Measurements from ENCODE around the gene TYW1. TPM values are rescaled to one million over a fixed set of nuclear protein-coding genes. Genes with fewer than 3 reads are reported as not detected.
"Not testable (repeated sequence)": the region's sequence is repeated elsewhere in the genome, so short reads cannot be mapped to it uniquely, and the experiment has no call there.

Gene TYW1
- total RNA-seq, 1 donor = 17.4 TPM

DNA sequence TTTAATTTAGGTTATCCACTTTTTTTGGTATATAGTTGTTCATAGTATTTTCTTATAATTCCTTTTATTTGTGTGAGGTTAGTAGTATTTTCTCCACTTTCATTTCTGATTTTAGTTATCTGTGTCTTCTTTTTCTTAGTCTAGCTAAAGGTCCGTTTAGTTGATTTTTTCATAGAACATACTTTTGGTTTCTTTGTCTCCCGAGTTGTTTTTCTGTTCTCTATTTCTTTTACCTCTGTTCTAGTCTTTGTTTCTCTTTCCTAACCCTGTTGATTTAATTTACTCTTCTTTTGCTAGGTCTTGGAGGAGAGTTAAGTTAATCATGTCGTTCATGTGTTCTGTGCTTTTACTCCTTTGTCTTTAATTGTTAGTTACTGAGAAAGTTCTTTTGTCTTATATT, 174.5 kb downstream of the TYW1 start:
- not testable (repeated sequence) for H3K4me3 ChIP-seq (ENCODE audit: low read length); H3K4me1 ChIP-seq (ENCODE audit: insufficient read depth, low read length); H3K9me3 ChIP-seq (ENCODE audit: low read depth, low read length); H3K27me3 ChIP-seq (ENCODE audit: insufficient read depth, low read length)

DNA sequence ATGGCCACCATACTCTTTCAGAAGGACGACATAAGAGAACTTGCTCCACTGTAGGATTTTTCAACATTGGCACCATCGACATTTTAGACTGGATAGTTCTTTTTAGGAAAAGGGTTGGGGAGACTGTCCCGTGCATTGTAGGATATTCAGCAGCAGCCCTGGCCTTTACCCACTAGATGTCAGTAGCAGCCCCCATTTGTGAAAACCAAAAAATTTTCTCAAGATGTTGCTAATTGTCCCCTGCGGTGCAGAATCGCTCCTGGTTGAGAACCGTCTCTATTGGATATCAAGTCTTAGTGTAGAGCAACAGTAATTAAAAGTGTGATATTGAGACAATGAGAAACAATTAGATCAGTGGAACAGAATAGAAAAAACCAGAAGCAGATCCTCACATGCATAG, 180.1 kb downstream of the TYW1 start:
- H3K9me3 ChIP-seq (ENCODE audit: low read depth, low read length); H3K27me3 ChIP-seq (ENCODE audit: insufficient read depth, low read length); H3K4me3 ChIP-seq (ENCODE audit: low read length); H3K4me1 ChIP-seq (ENCODE audit: insufficient read depth, low read length): not testable (repeated sequence)

DNA sequence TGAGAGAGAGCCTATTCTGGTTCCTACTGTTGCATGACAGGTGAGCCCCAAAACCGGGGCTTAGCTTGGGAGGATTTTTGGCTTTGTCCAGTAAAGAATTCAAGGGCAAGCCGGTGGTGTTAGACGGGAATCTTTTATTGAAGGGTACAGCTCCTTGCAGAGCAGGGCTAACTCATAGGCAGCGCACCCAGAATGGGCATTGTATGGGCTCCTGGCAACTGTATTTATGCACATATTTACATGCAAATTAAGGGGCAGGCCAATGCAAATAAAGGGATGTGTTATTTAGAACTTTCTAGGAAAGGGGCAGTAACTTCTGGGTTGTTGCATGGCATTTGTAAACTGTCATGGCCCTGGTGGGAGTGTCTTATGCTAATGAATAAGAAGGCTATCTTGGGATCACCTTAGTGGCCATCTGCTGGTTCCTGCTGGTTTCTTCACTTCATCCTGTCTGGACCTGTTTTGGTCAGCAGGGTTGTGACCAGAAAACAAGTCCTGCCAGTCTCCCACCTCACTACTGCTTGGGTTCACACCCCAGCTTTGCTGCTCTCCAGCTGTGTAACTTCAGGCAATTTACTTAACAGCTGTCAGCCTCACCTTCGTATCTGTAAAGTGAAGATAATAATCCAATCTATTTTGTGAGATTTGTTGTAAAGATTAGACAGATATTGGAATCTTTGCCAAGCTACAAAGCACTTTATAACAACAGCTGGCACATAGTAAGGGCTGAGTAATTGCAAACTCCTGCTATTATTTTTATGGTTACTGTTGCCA, 182.5 kb downstream of the TYW1 start:
- H3K27me3 ChIP-seq (ENCODE audit: insufficient read depth, low read length); H3K4me1 ChIP-seq (ENCODE audit: insufficient read depth, low read length); H3K9me3 ChIP-seq (ENCODE audit: low read depth, low read length); H3K4me3 ChIP-seq (ENCODE audit: low read length): not testable (repeated sequence)

DNA sequence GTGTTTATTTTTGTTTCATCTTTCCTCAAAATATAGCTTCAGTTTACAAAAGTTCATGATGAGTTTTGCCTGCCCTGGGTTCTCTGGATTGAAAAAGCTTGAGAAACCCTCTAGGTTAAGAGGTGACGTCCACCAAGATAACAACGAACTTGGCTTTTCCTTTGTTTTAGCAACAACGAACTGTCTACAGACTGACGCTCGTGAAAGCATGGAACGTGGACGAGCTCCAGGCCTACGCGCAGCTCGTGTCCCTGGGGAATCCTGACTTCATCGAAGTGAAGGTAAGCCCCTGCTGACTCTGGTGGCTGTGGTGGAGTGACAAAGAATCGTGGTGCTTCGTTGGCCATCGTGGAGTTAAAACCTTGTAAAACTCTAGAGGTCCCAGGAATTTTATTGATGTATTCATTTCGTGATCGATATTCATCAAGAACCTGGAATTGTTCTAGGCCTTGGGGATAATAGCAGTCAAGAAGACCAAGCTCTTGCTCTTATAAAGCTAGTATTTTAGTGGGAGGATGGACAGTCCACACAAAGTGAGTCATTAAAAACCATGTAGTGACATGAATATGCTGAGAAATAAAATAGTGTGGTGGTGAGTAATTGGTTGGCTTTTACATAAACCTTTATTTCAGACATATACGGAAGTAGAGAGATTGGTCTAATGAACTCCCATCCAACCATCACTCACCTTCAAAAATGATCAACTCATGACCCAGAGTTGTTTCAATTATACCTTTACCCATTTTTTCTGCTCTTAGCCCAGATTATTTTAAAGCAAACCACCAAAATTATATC, 186.5 kb downstream of the TYW1 start:
- not testable (repeated sequence) for H3K4me1 ChIP-seq (ENCODE audit: insufficient read depth, low read length); H3K4me3 ChIP-seq (ENCODE audit: low read length); H3K9me3 ChIP-seq (ENCODE audit: low read depth, low read length); H3K27me3 ChIP-seq (ENCODE audit: insufficient read depth, low read length)

DNA sequence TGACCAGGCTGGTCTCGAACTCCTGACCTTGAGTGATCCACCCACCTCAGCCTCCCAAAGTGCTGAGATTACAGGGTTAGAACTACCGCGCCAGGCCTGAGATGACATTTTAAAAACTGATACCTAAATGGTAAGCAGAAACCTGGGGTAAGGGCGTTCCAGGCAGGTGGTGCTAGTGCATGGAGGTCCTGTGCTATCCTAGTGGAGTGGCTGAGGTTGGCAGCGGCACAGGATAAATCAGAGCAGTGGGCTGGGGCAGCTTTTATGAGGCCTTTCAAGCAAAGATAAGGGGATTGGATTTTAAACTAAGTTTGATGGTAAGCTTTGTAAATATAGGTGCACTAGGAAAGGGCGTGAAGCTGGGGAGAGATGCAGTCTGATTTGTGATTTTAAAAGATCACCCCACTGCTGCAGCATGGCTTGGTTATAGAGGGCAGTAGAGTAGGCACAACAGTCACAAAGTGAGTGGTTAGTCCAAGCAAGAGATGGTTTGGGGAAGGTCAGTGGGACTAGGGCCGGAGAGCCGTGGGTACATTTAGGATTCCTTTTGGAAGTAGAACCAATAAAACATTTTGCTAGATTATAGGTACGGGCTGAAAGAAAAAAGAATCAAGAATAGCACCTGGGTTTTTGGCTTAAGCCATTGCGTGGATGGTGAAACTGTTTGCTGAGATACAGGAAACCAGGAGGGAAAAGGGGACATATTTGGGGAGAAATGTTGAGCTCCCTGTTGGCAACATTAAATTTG, 188.5 kb downstream of the TYW1 start:
- H3K9me3 ChIP-seq (ENCODE audit: low read depth, low read length); H3K27me3 ChIP-seq (ENCODE audit: insufficient read depth, low read length); H3K4me3 ChIP-seq (ENCODE audit: low read length); H3K4me1 ChIP-seq (ENCODE audit: insufficient read depth, low read length): not testable (repeated sequence)

DNA sequence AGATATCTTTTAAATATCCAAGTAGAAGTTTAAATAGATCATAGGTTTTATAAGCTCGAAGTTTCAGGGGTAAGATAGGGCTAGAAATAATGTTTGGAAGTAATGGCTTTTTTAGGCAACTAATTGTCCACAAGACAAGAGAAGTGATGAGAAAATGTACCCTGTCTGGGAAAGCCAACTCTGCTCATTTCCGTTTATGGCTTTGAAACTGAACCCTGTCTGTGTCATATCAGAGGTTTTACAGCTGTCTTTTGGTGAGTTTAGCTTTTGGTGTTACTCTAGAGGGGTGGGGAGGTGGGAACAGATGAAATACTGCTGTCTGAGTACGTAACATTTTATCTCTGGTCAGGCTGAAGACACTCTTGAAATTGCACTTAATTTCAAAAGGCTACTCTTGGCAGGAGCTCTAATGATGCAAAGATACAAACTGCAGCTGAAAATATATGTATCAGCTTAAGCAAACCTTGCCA, 189.1 kb downstream of the TYW1 start:
- H3K4me1 ChIP-seq (ENCODE audit: insufficient read depth, low read length); H3K9me3 ChIP-seq (ENCODE audit: low read depth, low read length); H3K4me3 ChIP-seq (ENCODE audit: low read length); H3K27me3 ChIP-seq (ENCODE audit: insufficient read depth, low read length): not testable (repeated sequence)

DNA sequence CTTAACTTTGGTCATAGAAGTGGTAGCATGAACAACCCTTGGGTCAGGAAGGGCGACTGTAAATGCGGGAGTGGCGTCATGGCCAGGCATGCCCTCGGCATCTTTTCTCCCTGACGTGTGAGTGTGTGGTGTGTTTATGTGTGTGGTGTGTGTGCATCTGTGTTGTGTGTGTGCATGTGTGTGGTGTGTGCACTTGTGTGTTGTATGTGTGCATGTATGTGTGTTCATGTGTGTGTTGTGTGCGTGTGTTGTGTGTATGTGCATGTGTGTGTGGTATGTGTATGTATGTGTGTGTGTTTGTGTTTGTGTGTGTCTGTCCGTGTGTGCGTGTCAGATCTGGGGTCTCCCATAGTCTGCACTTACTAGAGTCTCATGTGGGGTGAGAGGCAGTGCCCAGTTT, 192.5 kb downstream of the TYW1 start:
- H3K4me3 ChIP-seq (ENCODE audit: low read length); H3K27me3 ChIP-seq (ENCODE audit: insufficient read depth, low read length); H3K9me3 ChIP-seq (ENCODE audit: low read depth, low read length); H3K4me1 ChIP-seq (ENCODE audit: insufficient read depth, low read length): not testable (repeated sequence)

DNA sequence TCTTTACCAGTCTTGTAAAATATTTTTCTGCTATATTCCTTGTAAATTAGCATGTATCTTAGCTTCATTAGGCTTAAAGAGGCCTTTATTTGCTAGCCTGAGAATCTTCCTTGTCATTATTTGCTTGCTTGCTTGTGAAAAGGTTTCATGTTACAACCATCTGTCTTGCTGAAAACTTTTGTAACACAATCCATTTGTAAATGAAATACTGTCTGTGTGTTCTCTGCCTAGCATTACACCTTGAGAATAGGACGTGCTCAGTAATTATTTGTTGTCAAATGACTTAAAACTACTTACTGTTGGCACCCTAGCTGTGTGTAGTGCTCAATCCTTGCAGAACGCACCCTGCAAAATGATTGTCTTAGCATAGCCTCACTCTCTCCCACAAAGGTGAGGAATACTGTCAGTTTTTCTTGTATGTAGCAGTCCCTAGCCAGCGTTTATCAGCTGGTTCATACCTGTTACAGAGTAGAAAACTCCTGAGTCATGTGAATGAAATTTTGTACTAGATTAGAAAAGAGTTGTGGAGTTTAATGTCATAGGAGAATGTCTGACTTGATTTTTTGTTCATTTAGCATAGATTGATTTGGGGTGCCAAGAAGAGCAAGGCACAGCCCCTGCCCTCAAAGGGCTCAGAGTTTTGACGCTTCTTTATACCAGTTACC, 193.3 kb downstream of the TYW1 start:
- not testable (repeated sequence) for H3K4me1 ChIP-seq (ENCODE audit: insufficient read depth, low read length); H3K4me3 ChIP-seq (ENCODE audit: low read length); H3K9me3 ChIP-seq (ENCODE audit: low read depth, low read length); H3K27me3 ChIP-seq (ENCODE audit: insufficient read depth, low read length)

DNA sequence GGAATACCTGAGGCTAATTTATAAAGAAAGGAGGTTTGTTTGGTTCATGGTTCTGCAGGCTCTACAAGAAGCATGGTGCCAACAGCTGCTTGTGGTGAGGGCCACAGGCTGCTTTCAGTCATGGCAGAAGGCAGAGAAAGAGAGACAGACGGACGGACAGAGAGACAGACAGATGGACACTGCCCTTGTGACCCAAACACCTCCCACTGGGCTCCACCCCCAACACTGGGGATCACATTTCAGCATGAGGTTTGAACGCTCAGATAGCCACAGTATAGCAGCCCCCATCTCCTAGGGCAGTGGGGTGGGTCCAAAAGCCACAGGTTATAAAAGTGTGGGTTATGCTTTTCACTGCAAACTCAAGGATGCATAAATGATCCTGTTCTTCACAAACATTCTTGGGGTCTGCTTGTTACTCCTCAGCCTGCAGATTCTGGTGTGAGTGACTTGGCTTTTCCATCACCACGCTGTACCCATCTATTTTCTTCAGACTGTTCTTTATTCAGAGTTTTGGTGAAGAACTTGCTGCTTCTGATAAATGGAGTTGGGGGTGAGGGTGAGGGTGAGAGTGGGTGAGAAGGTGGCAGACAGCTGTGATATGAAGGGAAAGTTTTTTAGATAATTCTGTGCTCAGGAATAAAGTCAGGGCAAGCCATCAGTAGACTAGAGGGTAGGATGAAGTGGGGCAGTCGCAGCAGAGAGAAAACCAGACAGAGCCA, 194.5 kb downstream of the TYW1 start:
- H3K4me1 ChIP-seq (ENCODE audit: insufficient read depth, low read length); H3K4me3 ChIP-seq (ENCODE audit: low read length); H3K9me3 ChIP-seq (ENCODE audit: low read depth, low read length); H3K27me3 ChIP-seq (ENCODE audit: insufficient read depth, low read length): not testable (repeated sequence)

DNA sequence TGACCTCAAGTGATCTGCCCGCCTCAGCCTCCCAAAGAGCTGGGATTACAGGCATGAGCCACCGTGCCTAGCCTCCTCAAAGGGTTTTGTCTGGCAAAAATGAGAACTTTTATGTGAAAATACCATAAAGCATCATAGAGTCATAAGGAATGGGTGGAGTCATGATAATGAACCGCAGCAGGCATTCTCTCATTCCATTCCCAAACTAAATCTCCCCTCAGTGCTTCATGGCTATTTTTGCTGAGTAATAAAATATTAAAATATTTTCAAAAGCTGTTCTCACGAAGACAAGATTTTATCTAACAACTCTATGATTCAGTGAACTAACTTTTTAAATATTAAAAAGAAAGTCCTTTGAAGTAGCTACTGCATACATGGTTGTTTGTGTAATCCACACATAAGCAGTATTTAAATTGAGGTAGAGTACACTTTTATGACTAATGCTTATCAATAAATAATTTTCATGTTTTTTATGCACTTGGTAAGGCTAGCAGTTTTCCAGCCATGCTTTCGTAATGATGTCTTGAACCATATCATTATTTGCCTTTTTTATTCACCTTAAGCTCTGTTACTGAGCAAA, 195.6 kb downstream of the TYW1 start:
- not testable (repeated sequence) for H3K27me3 ChIP-seq (ENCODE audit: insufficient read depth, low read length); H3K4me3 ChIP-seq (ENCODE audit: low read length); H3K4me1 ChIP-seq (ENCODE audit: insufficient read depth, low read length); H3K9me3 ChIP-seq (ENCODE audit: low read depth, low read length)

DNA sequence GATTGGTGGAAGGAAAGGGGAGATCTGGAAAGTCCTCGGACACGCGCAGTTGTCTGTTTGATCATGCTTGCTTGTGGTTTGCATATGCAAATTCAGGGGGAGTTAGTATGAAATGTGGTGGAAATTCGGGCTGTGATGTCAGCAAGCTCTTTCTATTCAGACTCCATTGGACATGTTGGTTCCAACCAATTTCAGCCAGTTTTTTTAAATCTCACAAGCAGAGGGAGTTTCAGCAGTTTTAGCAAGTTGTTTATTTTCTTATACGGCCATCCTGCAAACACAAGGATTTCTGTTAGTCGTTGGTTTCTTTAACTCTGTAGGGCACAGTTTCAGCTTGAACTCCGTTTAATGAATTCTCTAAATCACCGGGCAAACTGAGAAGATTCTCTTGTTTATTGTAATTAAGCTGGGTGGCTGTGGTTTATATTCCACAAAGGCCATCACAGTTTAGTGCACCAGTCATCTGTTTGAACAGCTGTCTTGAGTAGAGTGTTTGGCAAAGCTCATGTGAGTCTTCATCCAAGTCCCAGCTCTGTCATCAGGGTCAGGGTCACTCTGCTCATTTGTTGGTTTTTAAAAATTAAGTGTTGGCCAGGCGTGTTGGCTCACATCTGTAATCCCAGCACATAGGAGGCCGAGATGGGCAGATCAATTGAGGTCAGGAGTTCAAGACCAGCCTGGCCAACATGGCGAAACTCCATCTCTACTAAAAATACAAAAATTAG, 196.4 kb downstream of the TYW1 start:
- H3K4me3 ChIP-seq (ENCODE audit: low read length); H3K4me1 ChIP-seq (ENCODE audit: insufficient read depth, low read length); H3K27me3 ChIP-seq (ENCODE audit: insufficient read depth, low read length); H3K9me3 ChIP-seq (ENCODE audit: low read depth, low read length): not testable (repeated sequence)

DNA sequence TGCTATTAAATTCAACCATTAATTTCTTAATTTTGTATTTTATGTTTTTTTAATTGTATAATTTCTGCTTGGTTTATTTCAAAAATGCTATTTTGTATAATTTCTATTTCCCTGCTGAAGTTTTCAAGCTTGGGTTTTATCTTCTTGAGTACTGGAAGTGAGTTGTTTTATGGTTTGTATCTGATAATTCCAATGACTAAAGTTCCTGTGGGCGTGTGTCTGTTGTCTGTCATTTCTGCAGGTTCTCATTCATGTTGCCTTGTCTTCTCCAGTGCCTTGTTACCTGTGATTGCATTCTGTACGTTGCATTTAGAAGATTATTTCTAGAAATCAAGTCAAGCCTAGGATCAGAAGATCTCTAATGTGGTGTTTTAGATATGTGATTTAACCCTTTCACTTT, 199.5 kb downstream of the TYW1 start:
- H3K27me3 ChIP-seq (ENCODE audit: insufficient read depth, low read length); H3K9me3 ChIP-seq (ENCODE audit: low read depth, low read length); H3K4me1 ChIP-seq (ENCODE audit: insufficient read depth, low read length); H3K4me3 ChIP-seq (ENCODE audit: low read length): not testable (repeated sequence)

DNA sequence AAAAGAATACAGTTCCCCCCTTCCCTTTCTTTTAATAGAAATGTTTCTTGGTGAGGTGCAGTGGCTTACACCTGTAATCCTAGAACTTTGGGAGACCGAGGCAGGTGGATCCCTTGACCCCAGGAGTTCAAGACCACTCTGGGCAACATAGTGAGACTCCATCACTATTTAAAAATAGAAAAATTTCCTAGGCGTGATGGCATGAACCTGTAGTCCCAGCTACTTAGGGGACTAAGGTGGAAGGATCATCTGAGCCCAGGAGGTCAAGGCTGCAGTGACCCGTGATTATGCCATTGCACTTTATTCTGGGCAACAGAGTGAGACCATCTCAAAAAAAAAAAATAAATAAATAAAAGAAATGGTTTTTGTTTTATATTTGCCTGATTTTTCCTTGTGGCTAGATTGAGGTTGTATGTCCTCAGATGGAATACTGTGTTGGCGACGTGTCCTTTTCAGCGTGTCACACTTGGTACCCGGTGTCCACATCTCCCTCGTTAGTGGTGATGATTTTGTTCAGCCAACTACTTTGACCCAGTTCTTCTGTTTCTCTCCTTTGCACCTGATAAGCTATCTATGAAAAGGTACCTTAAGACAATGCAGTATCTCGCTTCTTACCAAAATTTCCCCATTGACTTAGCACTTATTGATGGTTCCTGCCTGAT, 202.4 kb downstream of the TYW1 start:
- not testable (repeated sequence) for H3K4me3 ChIP-seq (ENCODE audit: low read length); H3K27me3 ChIP-seq (ENCODE audit: insufficient read depth, low read length); H3K9me3 ChIP-seq (ENCODE audit: low read depth, low read length); H3K4me1 ChIP-seq (ENCODE audit: insufficient read depth, low read length)
